Astrocyte (in vitro differentiated cells and primary cell): ENCODE results near the gene COX6B1.

Experiments used
- CTCF ChIP-seq: IDR thresholded peaks from 2 replicates; pipeline ENCODE4 v1.5.1; 2011; ENCODE audit warnings: low read depth, mild to moderate bottlenecking, inconsistent platforms, low read length, moderate library complexity; ENCODE audit not compliant: insufficient read depth
- EZH2 ChIP-seq: IDR thresholded peaks from 2 replicates; pipeline ENCODE4 v1.6.1; 2012; ENCODE audit warnings: mild to moderate bottlenecking, low read length, inconsistent platforms; ENCODE audit not compliant: insufficient read depth

GRCh38 chr19:35656700-35657099 is 8.6 kb downstream of the COX6B1 start:
- no peak for TF ChIP-seq CTCF
- no peak for TF ChIP-seq EZH2
